Lung microvascular endothelial cell (primary cell): Measurements from ENCODE around the gene MIA. TPM values are rescaled to one million over a fixed set of nuclear protein-coding genes. Genes with fewer than 3 reads are reported as not detected.
"Not testable (repeated sequence)": the region's sequence is repeated elsewhere in the genome, so short reads cannot be mapped to it uniquely, and the experiment has no call there.

Experiments used
- DNase-seq, 2 donors: peaks; one replicate each; pipeline versions ENCODE4 v3.0.0 to v3.0.0-alpha.2; 2010; ENCODE audit warnings: low read depth in 2 of 2
- total RNA-seq: library from RNA; depleted of rRNA; stranded (reverse); fragments of >200 nt; gene quantifications from 2 replicates; pipeline ENCODE4 v1.2.1, GENCODE V29; 2014

MIA gene
- not detected in 2 replicates for total RNA-seq

GRCh38 chr19:40774916-40775631 lies at the start of gene MIA:
Gene MIA, plus strand, starts transcription at chr19:40775521. Its CDS starts 22 bp downstream, at chr19:40775543.
- no peak for DNase-seq

DNA sequence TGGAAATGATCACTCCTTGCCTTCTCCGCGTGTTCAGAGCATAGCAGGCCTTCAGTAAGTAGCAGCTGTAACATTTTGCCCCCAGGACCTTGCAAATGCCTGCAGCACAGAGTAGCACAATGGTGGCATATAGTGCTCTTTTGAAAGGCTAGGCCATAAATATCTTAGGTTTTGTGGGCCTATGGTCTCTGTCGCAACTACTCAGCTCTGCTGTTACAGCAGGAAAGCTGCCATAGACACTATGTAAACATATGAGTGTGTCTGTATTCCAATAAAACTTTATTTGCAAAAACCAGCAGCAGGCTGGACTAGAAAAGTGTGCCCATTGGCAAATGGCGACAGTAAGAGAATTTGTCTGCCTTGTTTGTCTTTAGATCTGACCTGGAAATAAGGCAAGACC lies 49.0 kb upstream of the MIA start:
- no peak for DNase-seq

GRCh38 chr19:40730065-40730464 lies 45.3 kb upstream of the MIA start:
- DNase-seq = not testable (repeated sequence)

- not testable (repeated sequence) for DNase-seq
These were observed 43.0 kb upstream of the MIA start for GRCh38 chr19:40732304-40732703.

DNA sequence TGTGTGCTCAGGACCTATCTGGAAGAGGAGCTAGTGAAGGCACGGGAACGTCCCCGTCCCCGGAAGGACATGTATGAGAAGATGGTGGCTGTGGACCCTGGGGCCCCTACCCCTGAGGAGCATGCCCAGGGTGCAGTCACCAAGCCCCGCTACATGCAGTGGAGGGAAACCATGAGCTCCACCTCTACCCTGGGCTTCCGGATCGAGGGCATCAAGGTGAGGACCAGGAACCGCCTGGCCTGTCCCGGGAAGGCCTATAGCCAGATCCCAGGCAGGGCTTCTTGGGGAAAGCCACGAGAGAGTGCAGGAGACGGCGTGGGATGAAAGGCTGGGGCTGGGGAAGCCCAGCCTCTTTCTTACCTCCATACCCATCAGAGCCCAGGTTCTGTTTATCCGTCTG lies 42.2 kb upstream of the MIA start:
- DNase-seq = no peak

DNA sequence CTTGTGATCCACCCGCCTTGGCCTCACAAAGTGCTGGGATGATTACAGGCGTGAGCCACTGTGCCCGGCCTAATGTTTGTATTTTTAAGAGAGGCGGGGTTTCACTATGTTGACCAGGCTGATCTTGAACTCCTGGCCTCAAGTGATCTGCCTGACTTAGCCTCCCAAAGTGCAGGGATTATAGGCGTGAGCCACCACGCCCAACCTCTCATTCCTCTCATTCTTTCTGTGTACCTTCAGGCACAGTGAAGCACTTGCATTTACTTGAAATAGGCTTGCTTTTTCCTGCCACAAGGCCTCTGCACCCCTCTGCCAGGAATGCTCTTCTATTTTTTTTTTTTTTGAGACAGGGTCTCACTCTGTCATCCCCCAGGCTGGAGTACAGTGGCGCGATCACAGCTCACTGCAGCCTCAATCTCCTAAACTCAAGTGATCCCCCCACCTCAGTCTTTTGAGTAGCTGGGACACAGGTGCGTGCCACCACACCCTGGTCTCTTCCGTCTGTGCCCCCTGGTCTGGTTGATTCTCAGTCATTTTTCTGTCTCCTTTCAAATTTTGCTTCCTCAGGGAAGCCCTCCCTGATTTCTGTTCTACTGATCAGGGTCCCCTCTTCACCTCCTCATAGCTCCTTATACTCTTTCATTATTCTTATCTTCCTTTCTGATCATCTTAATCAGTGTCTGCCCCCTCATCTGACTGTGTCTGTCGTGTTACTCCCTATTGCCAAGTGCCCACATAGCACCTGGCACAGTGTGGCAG lies 40.1 kb upstream of the MIA start:
- no peak for DNase-seq

DNA sequence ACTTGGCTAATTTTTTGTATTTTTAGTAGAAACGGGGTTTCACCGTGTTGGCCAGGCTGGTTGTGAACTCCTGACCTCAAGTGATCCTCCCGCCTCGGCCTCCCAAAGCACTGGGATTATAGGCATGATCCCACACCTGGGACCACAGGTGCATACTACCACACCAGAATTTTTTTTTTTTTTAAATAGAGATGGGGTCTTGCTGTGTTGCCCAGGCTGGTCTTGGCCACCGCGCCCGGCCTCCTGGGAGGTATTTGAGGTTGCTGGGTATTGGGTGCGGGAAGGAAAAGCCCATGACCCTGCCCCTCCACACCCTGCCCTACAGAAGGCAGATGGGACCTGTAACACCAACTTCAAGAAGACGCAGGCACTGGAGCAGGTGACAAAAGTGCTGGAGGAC lies 38.7 kb upstream of the MIA start:
- DNase-seq = no peak

- DNase-seq = no peak
These were observed 38.1 kb upstream of the MIA start for GRCh38 chr19:40737102-40737644.

DNA sequence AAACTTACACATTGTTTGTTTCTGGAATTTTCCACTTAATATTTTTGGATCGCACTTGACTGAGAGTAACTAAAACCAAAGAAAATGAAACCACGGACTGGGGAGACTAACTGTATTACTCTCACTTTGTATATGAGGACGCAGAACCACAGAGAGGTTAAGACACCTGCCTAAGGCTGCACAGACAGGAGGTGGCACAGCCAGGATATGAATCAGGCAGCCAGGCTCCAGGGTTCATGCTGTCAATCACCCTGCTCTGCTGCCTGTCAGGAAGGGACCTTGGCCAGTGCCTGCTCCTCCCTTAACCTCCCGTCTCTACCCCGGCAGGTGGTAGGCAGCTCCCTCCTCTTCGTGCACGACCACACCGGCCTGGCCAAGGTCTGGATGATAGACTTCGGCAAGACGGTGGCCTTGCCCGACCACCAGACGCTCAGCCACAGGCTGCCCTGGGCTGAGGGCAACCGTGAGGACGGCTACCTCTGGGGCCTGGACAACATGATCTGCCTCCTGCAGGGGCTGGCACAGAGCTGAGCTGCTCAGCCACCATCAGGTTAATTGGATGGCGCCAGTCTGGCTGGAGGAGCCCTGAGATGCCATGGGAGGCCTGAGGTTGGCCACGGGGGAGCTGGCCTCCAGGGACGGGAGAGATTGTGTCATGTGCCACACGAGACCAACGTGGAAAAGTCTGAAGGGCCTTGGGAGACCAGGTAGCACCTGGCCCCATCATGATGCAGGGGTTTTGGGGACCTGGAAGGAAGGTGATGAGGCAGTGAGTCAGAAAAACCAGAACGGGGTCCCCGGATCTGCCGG lies 36.1 kb upstream of the MIA start:
- DNase-seq = no peak

- no peak for DNase-seq
These were observed 35.2 kb upstream of the MIA start for GRCh38 chr19:40739871-40740703.

DNA sequence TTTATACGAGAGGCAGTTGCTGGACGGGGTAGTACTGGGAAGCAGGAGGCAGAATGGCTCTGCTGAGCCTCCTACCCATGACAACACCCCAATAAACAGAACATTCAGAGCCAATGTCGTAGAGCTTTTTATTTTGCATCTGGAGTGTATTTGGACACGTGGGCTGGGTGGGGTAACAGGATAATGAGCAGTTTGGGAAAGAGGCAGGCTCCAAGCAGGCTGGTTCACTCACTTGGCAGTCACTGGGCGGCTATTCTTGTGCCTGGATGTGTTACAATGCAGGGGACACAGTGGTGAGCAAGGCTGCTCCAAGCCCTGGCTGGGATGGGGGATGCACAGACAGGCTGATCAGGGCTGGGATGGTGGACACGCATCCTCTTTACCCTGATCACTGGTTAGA lies 34.6 kb upstream of the MIA start:
- no peak for DNase-seq

GRCh38 chr19:40741527-40742390 lies 33.6 kb upstream of the MIA start:
- DNase-seq = no peak

DNA sequence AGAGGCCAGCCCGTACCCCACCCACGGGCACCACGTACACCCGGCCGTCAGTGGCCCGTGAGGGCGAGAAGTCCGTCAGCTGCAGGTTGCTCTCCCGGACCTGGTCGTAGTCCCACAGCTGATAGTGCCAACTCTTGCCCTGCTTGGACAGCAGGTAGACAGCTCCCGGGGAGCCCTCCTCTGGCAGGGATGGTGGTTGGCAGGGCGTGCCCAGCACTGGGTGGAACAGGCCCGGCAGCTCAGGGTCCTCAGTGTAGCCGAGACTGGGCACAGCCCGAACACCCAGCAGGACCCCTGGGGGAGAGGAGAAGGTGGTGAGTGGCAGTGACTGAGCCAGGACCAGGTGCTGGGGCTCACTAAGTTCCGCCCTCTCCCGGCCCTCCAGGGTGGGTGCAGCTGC lies 32.8 kb upstream of the MIA start:
- DNase-seq = no peak

DNA sequence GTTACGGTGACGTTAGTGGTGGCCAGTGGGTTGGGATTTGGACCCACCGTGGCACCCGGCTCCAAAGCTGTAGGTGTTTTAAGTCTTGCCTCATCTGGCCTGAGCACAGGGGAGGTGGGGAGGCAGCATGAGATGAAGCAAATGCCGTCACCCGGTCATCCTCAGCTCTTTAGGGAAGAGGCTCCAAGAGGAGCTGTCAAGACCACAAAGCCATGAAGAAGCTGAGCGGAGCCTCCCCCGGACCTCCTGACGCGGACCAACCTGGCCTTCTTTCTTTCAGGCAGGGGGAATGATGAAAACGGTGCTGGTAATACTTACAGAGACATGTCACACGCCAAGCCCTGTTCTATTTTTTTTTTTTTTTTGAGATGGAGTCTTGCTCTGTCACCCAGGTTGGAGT lies 32.4 kb upstream of the MIA start:
- no peak for DNase-seq

DNA sequence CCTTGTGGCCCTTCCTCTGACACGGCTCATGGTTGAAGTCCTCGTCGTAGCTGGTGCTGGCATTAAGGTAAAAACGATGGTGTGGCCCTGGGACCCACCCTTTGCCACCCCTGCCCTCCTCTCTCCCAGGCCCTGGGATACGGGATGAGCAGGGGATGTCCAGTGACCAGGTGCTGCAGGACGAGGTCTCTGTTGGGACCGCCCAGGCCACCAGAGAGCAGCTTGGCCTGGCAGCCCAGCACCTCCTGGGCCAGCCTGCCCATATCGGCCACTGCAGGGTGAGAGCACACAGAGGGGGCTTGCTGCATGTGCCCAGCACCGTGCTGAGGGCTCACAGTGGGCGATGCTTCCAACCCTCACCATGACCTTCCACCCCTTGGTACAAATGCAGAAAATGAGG lies 31.4 kb upstream of the MIA start:
- DNase-seq = no peak

GRCh38 chr19:40744554-40745401 lies 30.5 kb upstream of the MIA start:
- peak in 1 of 2 donors; percentile 58 for DNase-seq

GRCh38 chr19:40745402-40745780 lies 29.9 kb upstream of the MIA start:
- DNase-seq = peak; percentile 40 to 42

GRCh38 chr19:40747536-40747935 lies 27.8 kb upstream of the MIA start:
- no peak for DNase-seq
